HUES64 (cell line): ENCODE data around the gene SEC16B.

Experiments
- H3K27ac ChIP-seq: 2 replicates; pipeline ENCODE4 v1.7.0; 2013; ENCODE audit warnings: low read depth, low read length, inconsistent platforms
- H3K27me3 ChIP-seq: 2 replicates; pipeline ENCODE4 v1.6.1; 2013; ENCODE audit warnings: mild to moderate bottlenecking, low read length; ENCODE audit not compliant: insufficient read depth
- H3K36me3 ChIP-seq: 2 replicates; pipeline ENCODE4 v1.6.1; 2013; ENCODE audit warnings: mild to moderate bottlenecking, low read length; ENCODE audit not compliant: insufficient read depth
- H3K4me1 ChIP-seq: 2 replicates; pipeline ENCODE4 v1.6.1; 2013; ENCODE audit warnings: mild to moderate bottlenecking, low read length, moderate library complexity; ENCODE audit not compliant: insufficient read depth
- H3K4me3 ChIP-seq: 2 replicates; pipeline ENCODE4 v1.5.1; 2013; ENCODE audit warnings: mild to moderate bottlenecking, low read length, moderate library complexity
- H3K9ac ChIP-seq: 2 replicates; pipeline ENCODE4 v1.6.1; 2013; ENCODE audit warnings: mild to moderate bottlenecking, low read depth, low read length
- H3K9me3 ChIP-seq: 2 replicates; pipeline ENCODE4 v1.6.1; 2013; ENCODE audit warnings: low read depth, low read length; ENCODE audit not compliant: insufficient read depth
- WGBS: fragments of 150-250, 120-280 bp; methylation state at CpG from one replicate; pipeline ENCODE4 v1.1.7; 2013; ENCODE audit warnings: missing lambda C conversion rate; 5-methylcytosine and 5-hydroxymethylcytosine counted together

Gene SEC16B

GRCh38 chr1:177905686-177906085, 64.2 kb downstream of the SEC16B start:
- Histone ChIP-seq H3K4me3 (no peak overlapping the region), H3K27me3 (no peaks in the 10 kb centered on the region), H3K27ac (no peak overlapping the region), H3K36me3 (no peaks in the 10 kb centered on the region), H3K9me3 (no peaks in the 10 kb centered on the region), H3K4me1 (no peaks in the 10 kb centered on the region), H3K9ac (no peak overlapping the region)
- no CpG with 5 or more reads among the region's 1 CpG for WGBS

GRCh38 chr1:177902266-177902665, 67.6 kb downstream of the SEC16B start:
- H3K4me3 ChIP-seq: no peak overlapping the region
- no peaks in the 10 kb centered on the region for H3K9me3 ChIP-seq
- no peaks in the 10 kb centered on the region for H3K27me3 ChIP-seq
- WGBS: 85% methylated on average over 5 of the region's 5 CpGs
- H3K4me1 ChIP-seq: no peaks in the 10 kb centered on the region
- no peaks in the 10 kb centered on the region for H3K36me3 ChIP-seq
- no peak overlapping the region for H3K27ac ChIP-seq
- no peak overlapping the region for H3K9ac ChIP-seq

- Histone ChIP-seq H3K4me3 (no peak overlapping the region), H3K27me3 (no peaks in the 10 kb centered on the region), H3K4me1 (no peaks in the 10 kb centered on the region), H3K36me3 (no peaks in the 10 kb centered on the region), H3K27ac (no peak overlapping the region), H3K9me3 (no peaks in the 10 kb centered on the region), H3K9ac (no peak overlapping the region)
- WGBS: 92% methylated on average over 11 of the region's 11 CpGs
Measured at GRCh38 chr1:177897998-177898654, 71.7 kb downstream of the SEC16B start.

DNA sequence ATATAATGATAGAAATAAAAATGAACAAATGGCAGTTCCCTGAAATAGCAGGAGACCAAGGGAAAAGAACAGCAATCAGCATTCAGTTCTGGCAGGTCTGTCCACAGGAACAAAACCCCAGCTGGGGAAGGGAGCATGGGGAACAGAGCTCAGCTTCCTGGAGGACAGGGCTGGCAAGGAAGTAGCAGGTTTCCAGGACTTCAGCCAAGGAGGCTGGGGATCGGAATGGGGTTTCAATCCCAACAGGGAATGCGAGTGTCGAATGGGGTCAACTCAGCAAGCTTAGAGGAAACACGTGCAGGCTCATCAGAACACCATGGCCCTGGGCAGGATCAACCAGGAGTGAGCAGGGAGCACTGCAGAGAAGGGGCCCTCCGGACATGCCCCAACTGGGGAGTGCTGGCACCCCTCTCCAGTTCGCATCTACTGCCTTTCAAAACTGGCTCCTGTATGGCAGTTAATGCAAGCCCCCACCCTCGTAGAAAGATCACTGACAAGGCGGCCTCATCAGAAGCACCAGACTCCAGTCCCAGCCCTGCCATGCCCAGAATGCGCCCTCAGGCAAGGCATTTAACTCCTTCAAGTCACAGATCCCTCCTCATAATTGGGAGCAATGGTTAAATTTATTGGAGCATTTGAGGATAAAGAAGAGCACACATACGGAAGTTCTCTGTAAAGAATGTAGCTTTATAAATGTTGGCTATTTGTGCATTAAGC, 72.4 kb downstream of the SEC16B start:
- Histone ChIP-seq H3K9ac (no peak overlapping the region), H3K4me3 (no peak overlapping the region), H3K27ac (no peak overlapping the region), H3K27me3 (no peaks in the 10 kb centered on the region), H3K9me3 (no peaks in the 10 kb centered on the region), H3K36me3 (no peaks in the 10 kb centered on the region), H3K4me1 (no peaks in the 10 kb centered on the region)
- 83% methylated on average over 10 of the region's 10 CpGs for WGBS
